ENCODE data around the gene NEUROD2. TPM values are rescaled to one million over a fixed set of nuclear protein-coding genes. Genes with fewer than 3 reads are reported as not detected.

Gene NEUROD2
- total and polyA plus RNA-seq, 5 donors from 2014 or later = not detected

DNA sequence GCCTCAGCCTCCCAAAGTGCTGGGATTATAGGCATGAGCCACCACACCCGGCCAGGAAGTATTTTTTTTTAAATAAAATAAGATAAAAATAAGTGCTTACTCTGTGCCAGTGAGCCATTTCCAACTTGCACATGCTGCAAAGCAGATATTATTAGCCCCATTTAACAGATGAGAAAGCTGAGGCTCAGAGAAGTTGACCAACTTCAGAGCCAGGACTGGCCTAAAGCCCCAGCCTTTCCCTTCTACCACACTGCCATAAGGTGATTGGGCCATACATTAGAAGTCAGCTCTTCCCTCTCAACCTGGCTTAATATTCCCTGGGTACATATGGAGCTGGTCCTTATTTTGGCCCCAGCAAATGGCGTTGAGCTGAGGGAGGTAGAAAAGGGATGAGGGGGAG lies 25.1 kb downstream of the NEUROD2 start:
- Mint-ChIP-seq H3K27me3 (peaks cover 16% of the 10 kb centered on the region), H3K4me1 (no peaks in the 10 kb centered on the region), H3K9me3 (no peaks in the 10 kb centered on the region), H3K36me3 (peaks cover 21% of the 10 kb centered on the region), H3K4me3 (peak overlapping the region in 1 of 4 donors; percentile 65), H3K27ac (no peak overlapping the region)
- Histone ChIP-seq H3K9me3 (ENCODE audit: control insufficient read depth in 2 of 2, low read length in 2 of 2) (no peaks in the 10 kb centered on the region), H3K27ac (ENCODE audit: insufficient read depth, low read length, poor library complexity, severe bottlenecking) (no peak overlapping the region), H3K36me3 (ENCODE audit: control insufficient read depth, insufficient read depth, low read length) (no peaks in the 10 kb centered on the region), H3K4me3 (ENCODE audit: low read depth, low read length) (no peak overlapping the region), H3K27me3 (ENCODE audit: control insufficient read depth, insufficient read depth, low read length) (no peaks in the 10 kb centered on the region), H3K4me1 (ENCODE audit: control insufficient read depth, insufficient read depth, low read length, poor library complexity, severe bottlenecking) (no peaks in the 10 kb centered on the region)
- ATAC-seq (ENCODE audit: low read depth in 2 of 2) = no peak
- DNase-seq = no peak

DNA sequence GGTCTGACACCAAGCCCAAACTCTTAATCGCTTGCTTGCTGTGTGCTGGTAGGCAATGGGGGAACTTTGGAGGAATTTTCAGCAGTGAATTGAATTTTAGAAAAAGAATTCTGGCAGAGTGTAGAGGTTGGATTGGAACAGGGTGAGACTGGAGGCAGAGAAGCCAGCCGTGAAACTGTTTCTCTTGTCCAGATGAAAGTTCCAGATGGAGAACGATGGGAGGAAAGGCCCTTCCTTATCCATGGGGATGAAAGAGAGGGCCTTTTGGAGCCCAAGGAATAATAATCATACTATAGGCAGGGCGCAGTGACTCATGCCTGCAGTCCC lies 26.0 kb downstream of the NEUROD2 start:
- no peak for ATAC-seq (ENCODE audit: low read depth in 2 of 2)
- Mint-ChIP-seq H3K27me3 (peaks cover 10% of the 10 kb centered on the region), H3K4me3 (no peak overlapping the region), H3K4me1 (peaks cover 0 to under 1% (median 0%) of the 10 kb centered on the region in 4 donors), H3K36me3 (peaks cover 21% of the 10 kb centered on the region), H3K27ac (no peak overlapping the region), H3K9me3 (no peaks in the 10 kb centered on the region)
- DNase-seq = no peak
- Histone ChIP-seq H3K4me3 (ENCODE audit: low read depth, low read length) (no peak overlapping the region), H3K9me3 (ENCODE audit: control insufficient read depth in 2 of 2, low read length in 2 of 2) (no peaks in the 10 kb centered on the region), H3K27ac (ENCODE audit: insufficient read depth, low read length, poor library complexity, severe bottlenecking) (no peak overlapping the region), H3K36me3 (ENCODE audit: control insufficient read depth, insufficient read depth, low read length) (no peaks in the 10 kb centered on the region), H3K4me1 (ENCODE audit: control insufficient read depth, insufficient read depth, low read length, poor library complexity, severe bottlenecking) (no peaks in the 10 kb centered on the region), H3K27me3 (ENCODE audit: control insufficient read depth, insufficient read depth, low read length) (no peaks in the 10 kb centered on the region)

DNA sequence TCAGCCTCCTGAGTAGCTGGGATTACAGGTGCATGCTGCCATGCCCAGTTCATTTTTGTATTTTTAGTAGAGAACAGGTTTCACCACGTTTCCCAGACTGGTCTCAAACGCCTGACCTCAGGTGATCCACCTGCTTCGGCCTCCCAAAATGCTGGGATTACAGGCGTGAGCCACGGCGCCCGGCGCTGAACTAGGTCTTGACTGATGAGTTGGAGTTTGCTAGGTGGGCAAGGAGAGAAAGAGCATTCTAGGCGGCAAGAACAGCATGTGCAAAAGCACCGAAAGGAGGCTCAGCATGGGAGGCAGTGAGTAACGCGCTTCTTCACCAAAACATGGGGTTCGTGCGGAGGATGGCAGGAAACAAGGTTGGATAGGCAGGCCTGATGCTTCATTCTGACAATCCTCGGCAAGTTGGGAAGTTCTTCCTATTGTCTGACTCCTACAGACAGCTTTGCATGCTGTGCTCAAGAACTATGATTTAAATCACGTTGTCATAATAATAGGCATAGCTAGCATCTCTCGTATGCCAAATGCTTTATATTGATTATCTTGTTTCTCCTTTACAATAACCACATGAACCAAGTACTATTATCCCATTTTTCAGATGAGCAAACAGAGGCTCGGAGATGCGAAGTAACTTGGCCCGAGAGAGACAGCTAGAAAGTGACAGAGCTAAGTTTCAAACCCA lies 26.5 kb downstream of the NEUROD2 start:
- ATAC-seq (ENCODE audit: low read depth in 2 of 2) (no peak), DNase-seq (no peak)
- Histone ChIP-seq H3K36me3 (ENCODE audit: control insufficient read depth, insufficient read depth, low read length) (no peaks in the 10 kb centered on the region), H3K4me3 (ENCODE audit: low read depth, low read length) (no peak overlapping the region), H3K9me3 (ENCODE audit: control insufficient read depth in 2 of 2, low read length in 2 of 2) (no peaks in the 10 kb centered on the region), H3K4me1 (ENCODE audit: control insufficient read depth, insufficient read depth, low read length, poor library complexity, severe bottlenecking) (no peaks in the 10 kb centered on the region), H3K27ac (ENCODE audit: insufficient read depth, low read length, poor library complexity, severe bottlenecking) (no peak overlapping the region), H3K27me3 (ENCODE audit: control insufficient read depth, insufficient read depth, low read length) (no peaks in the 10 kb centered on the region)
- Mint-ChIP-seq H3K27me3 (peaks cover 11% of the 10 kb centered on the region), H3K9me3 (no peaks in the 10 kb centered on the region), H3K27ac (no peak overlapping the region), H3K36me3 (peaks cover 21% of the 10 kb centered on the region), H3K4me3 (no peak overlapping the region), H3K4me1 (peaks cover 0 to 6% (median 0%) of the 10 kb centered on the region in 4 donors)

DNA sequence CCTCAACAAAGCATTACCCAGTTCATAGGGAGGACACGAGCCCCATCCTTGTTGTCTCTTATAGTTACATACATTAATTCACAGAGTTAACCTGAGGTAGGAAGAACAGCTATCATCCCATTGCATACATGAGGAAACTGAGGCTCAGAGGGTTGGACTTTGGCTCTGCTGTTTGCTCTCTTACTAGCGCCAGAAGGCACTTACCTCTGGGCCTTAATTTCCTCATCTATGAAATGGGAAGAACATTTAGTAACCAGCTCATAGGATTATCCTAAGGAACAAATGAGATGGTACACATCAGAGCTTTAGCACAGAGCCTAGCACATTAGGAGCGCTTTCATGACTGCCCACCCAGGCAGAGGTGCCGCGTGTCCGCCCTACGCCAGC lies 27.6 kb downstream of the NEUROD2 start:
- H3K36me3 Mint-ChIP-seq = peaks cover 21% of the 10 kb centered on the region
- no peaks in the 10 kb centered on the region for H3K36me3 ChIP-seq (ENCODE audit: control insufficient read depth, insufficient read depth, low read length)
- peaks cover 0 to 8% (median 0%) of the 10 kb centered on the region in 4 donors for H3K4me1 Mint-ChIP-seq
- no peak overlapping the region for H3K4me3 ChIP-seq (ENCODE audit: low read depth, low read length)
- H3K27ac Mint-ChIP-seq = no peak overlapping the region
- ATAC-seq (ENCODE audit: low read depth in 2 of 2) (no peak), DNase-seq (no peak)
- H3K9me3 ChIP-seq (ENCODE audit: control insufficient read depth in 2 of 2, low read length in 2 of 2) = no peaks in the 10 kb centered on the region
- no peaks in the 10 kb centered on the region for H3K27me3 ChIP-seq (ENCODE audit: control insufficient read depth, insufficient read depth, low read length)
- no peaks in the 10 kb centered on the region for H3K4me1 ChIP-seq (ENCODE audit: control insufficient read depth, insufficient read depth, low read length, poor library complexity, severe bottlenecking)
- H3K27me3 Mint-ChIP-seq = peaks cover 15% of the 10 kb centered on the region
- H3K9me3 Mint-ChIP-seq = peaks cover 0 to under 1% (median 0%) of the 10 kb centered on the region in 7 donors
- no peak overlapping the region for H3K4me3 Mint-ChIP-seq
- H3K27ac ChIP-seq (ENCODE audit: insufficient read depth, low read length, poor library complexity, severe bottlenecking) = no peak overlapping the region

DNA sequence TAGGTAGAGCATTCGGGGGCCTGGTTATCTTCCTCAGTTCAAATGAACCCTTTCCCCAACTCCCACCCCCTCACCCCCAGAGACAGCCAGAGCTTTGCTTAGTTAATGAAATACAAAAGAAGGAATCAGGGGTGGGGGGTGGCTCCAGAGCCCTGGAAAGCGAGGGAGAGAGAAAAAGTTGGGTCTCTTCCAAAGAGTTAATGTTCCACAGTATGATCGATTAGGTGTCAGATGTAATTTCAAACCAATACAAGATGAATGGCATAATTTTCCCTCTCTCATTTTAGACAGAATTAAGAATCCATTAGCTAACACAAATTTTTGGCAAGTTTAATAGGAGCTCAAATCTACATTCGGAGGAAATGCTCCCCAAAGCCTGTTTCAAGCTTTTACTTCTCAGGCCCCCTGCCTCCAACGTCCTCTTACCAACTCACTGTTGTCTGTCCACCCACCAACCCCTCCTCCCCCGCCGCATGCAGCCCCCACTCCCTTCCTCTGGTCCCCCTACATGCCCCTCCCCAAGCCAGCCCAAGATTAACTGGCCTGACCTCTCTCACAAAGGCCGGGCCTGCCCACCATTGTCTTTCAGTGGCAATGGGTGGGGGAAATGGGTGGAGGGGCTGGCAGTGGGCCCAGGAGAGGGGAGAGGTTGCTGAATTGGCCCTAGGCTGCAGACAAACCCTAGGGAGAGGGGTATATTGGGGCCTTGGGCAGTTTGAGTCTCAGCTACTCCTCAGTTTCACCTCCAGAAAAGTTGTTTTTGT lies 28.2 kb downstream of the NEUROD2 start:
- no peaks in the 10 kb centered on the region for H3K4me1 ChIP-seq (ENCODE audit: control insufficient read depth, insufficient read depth, low read length, poor library complexity, severe bottlenecking)
- no peaks in the 10 kb centered on the region for H3K9me3 ChIP-seq (ENCODE audit: control insufficient read depth in 2 of 2, low read length in 2 of 2)
- Mint-ChIP-seq H3K4me3 (no peak overlapping the region), H3K9me3 (peaks cover 0 to 1% (median 0%) of the 10 kb centered on the region in 7 donors), H3K4me1 (peaks cover 0 to 8% (median 0%) of the 10 kb centered on the region in 4 donors), H3K36me3 (peaks cover 21% of the 10 kb centered on the region), H3K27me3 (peaks cover 15% of the 10 kb centered on the region), H3K27ac (no peak overlapping the region)
- H3K4me3 ChIP-seq (ENCODE audit: low read depth, low read length) = no peak overlapping the region
- no peaks in the 10 kb centered on the region for H3K36me3 ChIP-seq (ENCODE audit: control insufficient read depth, insufficient read depth, low read length)
- no peak for ATAC-seq (ENCODE audit: low read depth in 2 of 2)
- H3K27me3 ChIP-seq (ENCODE audit: control insufficient read depth, insufficient read depth, low read length) = no peaks in the 10 kb centered on the region
- no peak for DNase-seq
- H3K27ac ChIP-seq (ENCODE audit: insufficient read depth, low read length, poor library complexity, severe bottlenecking) = no peak overlapping the region

DNA sequence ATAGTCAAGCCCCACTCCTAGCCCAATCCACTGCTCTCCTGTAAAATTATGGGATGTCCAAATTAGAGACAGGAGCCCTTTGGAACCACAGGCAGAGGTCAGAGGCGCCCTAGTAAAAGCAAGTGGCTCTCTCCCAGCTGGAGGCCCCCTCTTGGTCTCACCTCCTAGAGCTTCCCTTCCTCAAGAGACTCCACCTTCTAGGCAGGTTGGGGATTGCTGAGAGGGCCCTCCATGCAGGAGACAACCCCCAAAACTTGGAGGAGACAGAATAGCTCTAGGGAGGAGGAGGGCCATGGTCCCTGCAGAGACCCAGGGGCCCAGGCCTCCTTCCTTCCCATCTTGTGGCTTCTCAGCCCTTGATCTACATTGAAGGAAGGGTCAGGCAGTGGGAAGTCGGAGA lies 29.4 kb downstream of the NEUROD2 start:
- Mint-ChIP-seq H3K27me3 (peaks cover 12% of the 10 kb centered on the region), H3K4me1 (peaks cover 0 to 8% (median 4%) of the 10 kb centered on the region in 4 donors), H3K4me3 (peak overlapping the region in 1 of 4 donors; percentile 51), H3K36me3 (peaks cover 15% of the 10 kb centered on the region), H3K27ac (no peak overlapping the region), H3K9me3 (peaks cover 0 to 1% (median 0%) of the 10 kb centered on the region in 7 donors)
- no peaks in the 10 kb centered on the region for H3K9me3 ChIP-seq (ENCODE audit: control insufficient read depth in 2 of 2, low read length in 2 of 2)
- ATAC-seq (ENCODE audit: low read depth in 2 of 2) (no peak), DNase-seq (no peak)
- no peak overlapping the region for H3K27ac ChIP-seq (ENCODE audit: insufficient read depth, low read length, poor library complexity, severe bottlenecking)
- no peak overlapping the region for H3K4me3 ChIP-seq (ENCODE audit: low read depth, low read length)
- H3K36me3 ChIP-seq (ENCODE audit: control insufficient read depth, insufficient read depth, low read length) = no peaks in the 10 kb centered on the region
- H3K4me1 ChIP-seq (ENCODE audit: control insufficient read depth, insufficient read depth, low read length, poor library complexity, severe bottlenecking) = no peaks in the 10 kb centered on the region
- H3K27me3 ChIP-seq (ENCODE audit: control insufficient read depth, insufficient read depth, low read length) = no peaks in the 10 kb centered on the region

DNA sequence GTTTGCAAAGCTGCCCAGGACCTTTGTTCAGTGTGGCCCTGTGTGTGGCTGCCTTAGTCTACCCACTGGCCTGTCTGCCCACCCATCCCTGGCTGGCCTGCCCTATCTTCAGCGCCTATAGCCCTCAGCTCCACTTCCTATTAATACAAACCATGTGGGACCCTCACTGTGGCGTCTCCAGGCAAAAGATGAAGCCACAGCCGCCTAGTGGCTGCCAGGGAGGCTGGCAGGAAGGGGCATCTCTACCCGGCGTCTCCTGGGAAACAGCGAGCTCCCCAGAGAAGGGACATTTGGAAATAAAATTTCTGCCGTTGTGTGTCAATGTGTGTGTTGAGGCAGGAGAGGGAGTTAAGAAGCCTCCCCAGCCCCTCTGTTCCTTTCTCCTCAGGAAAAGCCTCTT lies 31.5 kb downstream of the NEUROD2 start:
- peaks cover 12% of the 10 kb centered on the region for H3K36me3 Mint-ChIP-seq
- H3K4me3 Mint-ChIP-seq = no peak overlapping the region
- peaks cover 12% of the 10 kb centered on the region for H3K27me3 Mint-ChIP-seq
- peaks cover 0 to 8% (median 5%) of the 10 kb centered on the region in 4 donors for H3K4me1 Mint-ChIP-seq
- Histone ChIP-seq H3K27me3 (ENCODE audit: control insufficient read depth, insufficient read depth, low read length) (no peaks in the 10 kb centered on the region), H3K4me3 (ENCODE audit: low read depth, low read length) (no peak overlapping the region), H3K27ac (ENCODE audit: insufficient read depth, low read length, poor library complexity, severe bottlenecking) (no peak overlapping the region), H3K36me3 (ENCODE audit: control insufficient read depth, insufficient read depth, low read length) (peaks cover 1% of the 10 kb centered on the region), H3K9me3 (ENCODE audit: control insufficient read depth in 2 of 2, low read length in 2 of 2) (peaks cover 0 to 3% of the 10 kb centered on the region in 2 experiments), H3K4me1 (ENCODE audit: control insufficient read depth, insufficient read depth, low read length, poor library complexity, severe bottlenecking) (no peaks in the 10 kb centered on the region)
- no peak for DNase-seq
- H3K9me3 Mint-ChIP-seq = peaks cover 0 to 6% (median 3%) of the 10 kb centered on the region in 7 donors
- ATAC-seq (ENCODE audit: low read depth in 2 of 2) = no peak
- peak overlapping the region in 2 of 3 donors; percentile 15 to 69 for H3K27ac Mint-ChIP-seq

Data from CD4-positive, CD25-positive, alpha-beta regulatory T cell (primary cell).